ENCODE data around the gene CDKAL1. TPM values are rescaled to one million over a fixed set of nuclear protein-coding genes. Genes with fewer than 3 reads are reported as not detected.

Gene CDKAL1
- total and polyA plus RNA-seq, 4 donors: 2.0 to 12.9 (median 6.7) TPM

GRCh38 chr6:20835315-20836010, 301.2 kb downstream of the CDKAL1 start:
- H3K4me1 ChIP-seq (ENCODE audit: control insufficient read depth in 4 of 4, insufficient read depth in 4 of 4, low read length in 3 of 4): no peaks in the 10 kb centered on the region
- WGBS: 96% methylated on average over 6 of the region's 6 CpGs
- no peaks in the 10 kb centered on the region for H3K36me3 ChIP-seq (ENCODE audit: control insufficient read depth in 4 of 4, insufficient read depth in 3 of 4, low read depth in 1 of 4, low read length in 3 of 4)
- no peak overlapping the region for H3K27ac ChIP-seq (ENCODE audit: low read depth in 1 of 2, low read length in 2 of 2)
- H3K9ac ChIP-seq (ENCODE audit: low read depth in 1 of 2, low read length in 2 of 2): no peak overlapping the region
- no peak overlapping the region for H3K4me3 ChIP-seq (ENCODE audit: low read depth in 1 of 3, low read length in 3 of 3)
- no peaks in the 10 kb centered on the region for H3K9me3 ChIP-seq (ENCODE audit: control insufficient read depth in 4 of 4, low read length in 3 of 4)
- no peak for TF ChIP-seq HNF4G (IDR thresholded peaks at IDR 0.05)
- no peak for TF ChIP-seq HNF4A (conservative IDR thresholded peaks at IDR 0.05)
- no peak for TF ChIP-seq YY1 (IDR thresholded peaks at IDR 0.05)
- TF ChIP-seq RXRA (IDR thresholded peaks at IDR 0.05): no peak
- no peak for TF ChIP-seq FOXA1 (IDR thresholded peaks at IDR 0.05)
- no peak for TF ChIP-seq NR2F2 (IDR thresholded peaks at IDR 0.05)
- no peak for TF ChIP-seq SP1 (IDR thresholded peaks at IDR 0.05)
- no peak for TF ChIP-seq ATF3 (IDR thresholded peaks at IDR 0.05)
- TF ChIP-seq RAD21 (IDR thresholded peaks at IDR 0.05): no peak
- no peak for TF ChIP-seq GABPA (IDR thresholded peaks at IDR 0.05 in 1 of 2, conservative IDR thresholded peaks at IDR 0.05 in 1 of 2)
- TF ChIP-seq JUND (IDR thresholded peaks at IDR 0.05): no peak
- TF ChIP-seq ZBTB33 (IDR thresholded peaks at IDR 0.05): no peak
- no peak for TF ChIP-seq MAX (IDR thresholded peaks at IDR 0.05)
- no peak for DNase-seq (ENCODE audit: low spot score)
- no peaks in the 10 kb centered on the region for H3K27me3 ChIP-seq (ENCODE audit: control insufficient read depth in 4 of 4, insufficient read depth in 4 of 4, low read length in 3 of 4)

GRCh38 chr6:20837189-20837588, 302.9 kb downstream of the CDKAL1 start:
- no peaks in the 10 kb centered on the region for H3K36me3 ChIP-seq (ENCODE audit: control insufficient read depth in 4 of 4, insufficient read depth in 3 of 4, low read depth in 1 of 4, low read length in 3 of 4)
- H3K9me3 ChIP-seq (ENCODE audit: control insufficient read depth in 4 of 4, low read length in 3 of 4): no peaks in the 10 kb centered on the region
- no peaks in the 10 kb centered on the region for H3K4me1 ChIP-seq (ENCODE audit: control insufficient read depth in 4 of 4, insufficient read depth in 4 of 4, low read length in 3 of 4)
- no peak for DNase-seq (ENCODE audit: low spot score)
- no peaks in the 10 kb centered on the region for H3K27me3 ChIP-seq (ENCODE audit: control insufficient read depth in 4 of 4, insufficient read depth in 4 of 4, low read length in 3 of 4)
- H3K27ac ChIP-seq (ENCODE audit: low read depth in 1 of 2, low read length in 2 of 2): no peak overlapping the region
- H3K9ac ChIP-seq (ENCODE audit: low read depth in 1 of 2, low read length in 2 of 2): no peak overlapping the region
- TF ChIP-seq FOXA2 (IDR thresholded peaks at IDR 0.05) (no peak), JUND (IDR thresholded peaks at IDR 0.05) (no peak), REST (IDR thresholded peaks at IDR 0.05) (no peak), SP1 (IDR thresholded peaks at IDR 0.05) (no peak), ATF3 (IDR thresholded peaks at IDR 0.05) (no peak), TAF1 (conservative IDR thresholded peaks at IDR 0.05) (no peak), HNF4A (conservative IDR thresholded peaks at IDR 0.05) (no peak), GABPA (IDR thresholded peaks at IDR 0.05 in 1 of 2, conservative IDR thresholded peaks at IDR 0.05 in 1 of 2) (no peak)
- 86% methylated on average over 2 of the region's 2 CpGs for WGBS
- H3K4me3 ChIP-seq (ENCODE audit: low read depth in 1 of 3, low read length in 3 of 3): no peak overlapping the region

All from liver (tissue), 9 donors.